HepG2 (cell line): ENCODE results near the gene CDC42EP1. TPM values are rescaled to one million over a fixed set of nuclear protein-coding genes. Genes with fewer than 3 reads are reported as not detected.

ENCODE experiments used
- AFF4 ChIP-seq: sonication (generic); formaldehyde crosslinking; IDR thresholded peaks from 2 replicates; pipeline ENCODE4 v1.4.0; 2020; ENCODE audit warnings: missing genetic modification reagents
- DNMT1 ChIP-seq: sonication (generic); formaldehyde crosslinking; IDR thresholded peaks from 2 replicates; pipeline ENCODE4 v1.5.1; 2020; ENCODE audit warnings: mild to moderate bottlenecking, missing genetic modification reagents
- DR1 ChIP-seq: sonication (generic); formaldehyde crosslinking; IDR thresholded peaks from 2 replicates; pipeline ENCODE4 v1.8.0; 2021; ENCODE audit warnings: mild to moderate bottlenecking, missing genetic modification reagents, inconsistent platforms
- HIVEP1 ChIP-seq: sonication (generic); formaldehyde crosslinking; IDR thresholded peaks from 2 replicates; pipeline ENCODE4 v1.4.0; 2020; ENCODE audit warnings: mild to moderate bottlenecking, missing genetic modification reagents
- IRX3 ChIP-seq: sonication (generic); formaldehyde crosslinking; IDR thresholded peaks from 2 replicates; pipeline ENCODE4 v1.8.1; 2023; ENCODE audit warnings: mild to moderate bottlenecking, low read depth, missing genetic modification reagents, borderline replicate concordance
- ISX ChIP-seq: sonication (generic); formaldehyde crosslinking; conservative IDR thresholded peaks from 2 replicates; pipeline ENCODE4 v1.5.0; 2020; ENCODE audit warnings: missing genetic modification reagents
- SOX6 ChIP-seq, 2 experiments: fragments of 450-650 bp in 1 of 2; sonication (generic) in 1 of 2; formaldehyde crosslinking in 1 of 2; IDR thresholded peaks; 2 replicates each; pipeline versions ENCODE4 v1.4.0 to v1.6.1; 2017 to 2020; ENCODE audit warnings: antibody characterized with exemption in 1 of 2, mild to moderate bottlenecking in 1 of 2, missing genetic modification reagents in 1 of 2
- TARDBP ChIP-seq: sonication (generic); formaldehyde crosslinking; IDR thresholded peaks from 2 replicates; pipeline ENCODE4 v1.8.0; 2022; ENCODE audit warnings: mild to moderate bottlenecking, missing genetic modification reagents
- TRIM22 ChIP-seq: fragments of 450-650 bp; IDR thresholded peaks from 2 replicates; pipeline ENCODE4 v1.6.1; 2017
- YEATS2 ChIP-seq: sonication (generic); formaldehyde crosslinking; IDR thresholded peaks from 2 replicates; pipeline ENCODE4 v1.4.0; 2020; ENCODE audit warnings: missing genetic modification reagents, borderline replicate concordance
- ZNF484 ChIP-seq: sonication (generic); formaldehyde crosslinking; IDR thresholded peaks from 2 replicates; pipeline ENCODE4 v1.5.1; 2020; ENCODE audit warnings: mild to moderate bottlenecking, low read depth, missing genetic modification reagents, borderline replicate concordance
- ZNF503 ChIP-seq: sonication (generic); formaldehyde crosslinking; IDR thresholded peaks from 2 replicates; pipeline ENCODE4 v1.4.0; 2020; ENCODE audit warnings: missing genetic modification reagents
- ZNF770 ChIP-seq: sonication (generic); formaldehyde crosslinking; IDR thresholded peaks from 2 replicates; pipeline ENCODE4 v1.5.0; 2020; ENCODE audit warnings: mild to moderate bottlenecking, missing genetic modification reagents
- ZSCAN25 ChIP-seq: sonication (generic); formaldehyde crosslinking; IDR thresholded peaks from 2 replicates; pipeline ENCODE4 v1.8.0; 2022; ENCODE audit warnings: mild to moderate bottlenecking, missing genetic modification reagents
- ZXDC ChIP-seq: sonication (generic); formaldehyde crosslinking; IDR thresholded peaks from 2 replicates; pipeline ENCODE4 v1.5.0; 2020; ENCODE audit warnings: mild to moderate bottlenecking, missing genetic modification reagents
- polyA plus RNA-seq, 8 experiments: library from polyadenylated mRNA; depleted of rRNA in 3 of 8; stranded (reverse) in 7 of 8; unstranded in 1 of 8; fragments of >200 nt; fragmentation: Illumina TruSeq in 4 of 8; extraction: Trizol in 4 of 8; gene quantifications; 2 replicates each; pipeline versions ENCODE4 v1.2.1 to v1.2.3, GENCODE V29; 2011 to 2016; ENCODE audit warnings: low read depth in 4 of 8, missing spikeins in 1 of 8, mixed read lengths in 1 of 8; ENCODE audit not compliant: insufficient read depth in 1 of 8
- total RNA-seq, 5 experiments: library from RNA; depleted of rRNA; stranded (reverse); fragments of >200 nt; fragmentation: Illumina TruSeq; extraction: Trizol; gene quantifications; 2 replicates each; pipeline ENCODE4 v1.2.3, GENCODE V29; 2016; ENCODE audit warnings: low read depth in 1 of 5

Gene CDC42EP1
- total and polyA plus RNA-seq, 2 of the 13 experiments (the other 11 are each of a cell fraction or from before 2014, with no cell fraction given) = 17.1 to 29.5 TPM

GRCh38 chr22:37538590-37539357 lies 21.5 kb upstream of the CDC42EP1 start (continued):
- no peak for TF ChIP-seq AFF4
- no peak for TF ChIP-seq ZXDC (CRISPR knock-in tag)
- no peak for TF ChIP-seq TARDBP (CRISPR knock-in tag)
- TF ChIP-seq TRIM22 = no peak
- no peak for TF ChIP-seq ZNF503 (CRISPR knock-in tag)
- TF ChIP-seq ZNF770 (CRISPR knock-in tag) = no peak
- no peak for TF ChIP-seq IRX3 (CRISPR knock-in tag)
- no peak for TF ChIP-seq ZNF484
- TF ChIP-seq DR1 (CRISPR knock-in tag) = no peak
- no peak for TF ChIP-seq ISX (CRISPR knock-in tag)
- peak; percentile 67; the same call in 1 of the 2 replicates for TF ChIP-seq YEATS2 (CRISPR knock-in tag)
- TF ChIP-seq DNMT1 (CRISPR knock-in tag) = 0 out of 2 replicates have a peak, but pooled peaks have one; percentile 30
- peak; percentile 87 for TF ChIP-seq ZSCAN25
- no peak for TF ChIP-seq SOX6 (IDR thresholded peaks at IDR 0.05)
- peak; percentile 60; the same call in 1 of the 2 replicates for TF ChIP-seq SOX6 (CRISPR knock-in tag; IDR thresholded peaks at IDR 0.05)
- TF ChIP-seq HIVEP1 (CRISPR knock-in tag) = no peak
